ENCODE results near the gene SLC25A47. TPM values are rescaled to one million over a fixed set of nuclear protein-coding genes. Genes with fewer than 3 reads are reported as not detected.
"Not testable (repeated sequence)": the region's sequence is repeated elsewhere in the genome, so short reads cannot be mapped to it uniquely, and the experiment has no call there.

The SLC25A47 gene
- total RNA-seq, 2 experiments from 2014 or later, result not detected

DNA sequence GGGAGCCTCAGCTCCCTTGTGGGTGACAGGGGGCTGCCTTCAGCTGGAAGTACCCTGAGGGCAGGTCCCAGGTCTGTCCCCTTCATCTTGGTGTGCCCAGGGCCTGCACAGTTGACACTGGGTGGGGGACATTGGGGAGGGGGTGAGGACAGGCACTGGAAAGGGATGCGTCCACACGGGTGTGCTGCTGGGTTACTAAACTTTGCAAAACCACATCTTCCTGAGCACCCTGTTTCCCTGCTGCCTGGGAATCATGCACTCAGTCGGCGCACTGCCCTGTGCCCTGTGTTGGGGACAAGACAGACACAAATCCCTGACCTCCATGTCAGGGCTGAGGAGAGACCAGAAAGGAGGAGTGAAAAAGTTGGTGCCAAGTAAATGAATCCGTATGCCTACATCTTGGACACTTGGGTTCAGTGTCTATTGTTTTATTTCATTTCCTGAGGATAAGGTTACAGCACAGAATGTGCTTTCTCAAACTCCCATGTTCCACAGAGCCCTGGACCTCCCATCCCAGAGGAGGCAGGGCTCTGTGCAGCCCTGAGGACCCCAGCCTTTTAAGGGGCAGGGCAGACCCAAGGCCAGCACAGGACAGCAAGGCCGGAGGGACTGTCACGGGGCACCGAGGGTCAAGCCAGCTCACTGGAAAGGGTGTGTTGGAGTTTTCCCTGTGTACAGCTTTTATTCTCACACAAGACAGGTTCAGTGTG, 14.0 kb upstream of the SLC25A47 start:
- Mint-ChIP-seq H3K9me3 (no peaks in the 10 kb centered on the region), H3K36me3 (ENCODE audit: low read depth) (no peaks in the 10 kb centered on the region), H3K27me3 (ENCODE audit: low read depth) (peaks cover 10% of the 10 kb centered on the region), H3K4me3 (no peak overlapping the region), H3K27ac (no peak overlapping the region), H3K4me1 (ENCODE audit: low read depth) (peaks cover 11% of the 10 kb centered on the region)
- intact Hi-C loops (cut with micrococcal nuclease), result loop anchor here (10.0 kb wide), 1 partner anchor 336 kb away; no protein-coding TSS in a partner anchor
- no peak for DNase-seq
- CTCF ChIA-PET, result interaction anchor here (1.0 to 1.4 kb wide), 3 partner anchors 9 to 116 kb away, joined by 3 read pairs; no protein-coding TSS in a partner anchor

DNA sequence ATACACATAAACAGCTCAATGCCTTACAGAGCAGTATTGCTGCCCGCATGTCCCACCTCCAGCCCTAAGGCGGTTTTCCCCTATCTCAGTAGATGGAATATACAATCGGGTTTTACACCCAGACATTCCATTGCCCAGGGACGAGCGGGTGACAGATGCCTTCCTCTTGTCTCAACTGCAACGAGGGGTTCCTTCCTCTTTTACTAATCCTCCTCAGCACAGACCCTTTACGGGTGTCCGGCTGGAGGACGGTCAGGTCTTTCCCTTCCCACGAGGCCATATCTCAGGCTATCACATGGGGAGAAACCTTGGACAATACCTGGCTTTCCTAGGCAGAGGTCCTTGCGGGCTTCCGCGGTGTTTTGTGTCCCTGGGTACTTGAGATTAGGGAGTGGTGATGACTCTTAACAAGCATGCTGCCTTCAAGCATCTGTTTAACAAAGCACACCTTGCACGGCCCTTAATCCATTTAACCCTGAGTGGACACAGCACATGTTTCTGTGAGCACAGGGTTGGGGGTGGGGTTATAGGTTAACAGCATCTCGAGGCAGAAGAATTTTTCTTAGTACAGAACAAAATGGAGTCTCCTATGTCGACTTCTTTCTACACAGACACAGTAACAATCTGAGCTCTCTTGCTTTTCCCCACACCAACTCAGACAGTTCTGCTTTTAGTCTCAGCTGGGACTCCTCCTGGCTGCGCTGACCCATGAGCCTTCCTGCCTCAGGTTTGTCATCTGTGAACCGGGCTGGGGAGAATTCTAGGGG, 10.8 kb upstream of the SLC25A47 start:
- DNase-seq, CTCF ChIA-PET, H3K27ac Mint-ChIP-seq: not testable (repeated sequence)

DNA sequence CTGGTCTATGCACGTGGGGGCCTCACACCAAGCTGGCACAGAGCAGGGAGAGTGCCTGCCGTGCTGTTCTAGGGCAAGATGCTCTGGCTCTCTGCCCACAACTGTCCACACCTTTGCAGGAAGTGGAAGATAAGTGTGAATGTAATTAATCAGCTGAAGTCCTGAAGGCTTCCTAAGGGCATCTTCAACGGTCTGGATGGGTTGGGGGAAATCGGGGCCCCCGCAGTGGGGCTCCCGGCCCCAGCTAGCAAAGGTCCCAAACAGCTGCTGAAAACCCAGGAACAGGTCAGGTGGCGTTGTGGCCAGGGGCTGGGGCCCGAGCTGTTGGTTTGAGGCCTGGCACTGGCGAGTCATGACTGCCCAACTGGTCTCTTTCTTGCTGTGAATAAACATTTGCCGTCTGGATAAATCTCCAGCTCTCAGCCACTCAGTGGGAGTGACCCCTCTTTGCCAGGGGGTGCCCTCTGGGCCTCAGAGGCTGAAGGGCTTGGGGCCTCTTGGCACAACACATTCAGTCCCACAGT, 10.2 kb upstream of the SLC25A47 start:
- CTCF ChIA-PET, result interaction anchor here (0.6 kb wide), 1 partner anchor 317 kb away, joined by 3 read pairs; no protein-coding TSS in a partner anchor
- intact Hi-C loops (cut with micrococcal nuclease), result no loop called here
- Mint-ChIP-seq H3K27ac (no peak overlapping the region), H3K4me1 (ENCODE audit: low read depth) (peaks cover 2% of the 10 kb centered on the region), H3K9me3 (no peaks in the 10 kb centered on the region), H3K4me3 (no peak overlapping the region), H3K27me3 (ENCODE audit: low read depth) (no peaks in the 10 kb centered on the region), H3K36me3 (ENCODE audit: low read depth) (no peaks in the 10 kb centered on the region)
- DNase-seq, result no peak

More for the DNA sequence above, 10.8 kb upstream of the SLC25A47 start:
- H3K4me1 Mint-ChIP-seq (ENCODE audit: low read depth); H3K36me3 Mint-ChIP-seq (ENCODE audit: low read depth); H3K9me3 Mint-ChIP-seq; intact Hi-C loops (cut with micrococcal nuclease); H3K27me3 Mint-ChIP-seq (ENCODE audit: low read depth); H3K4me3 Mint-ChIP-seq: not testable (repeated sequence)

DNA sequence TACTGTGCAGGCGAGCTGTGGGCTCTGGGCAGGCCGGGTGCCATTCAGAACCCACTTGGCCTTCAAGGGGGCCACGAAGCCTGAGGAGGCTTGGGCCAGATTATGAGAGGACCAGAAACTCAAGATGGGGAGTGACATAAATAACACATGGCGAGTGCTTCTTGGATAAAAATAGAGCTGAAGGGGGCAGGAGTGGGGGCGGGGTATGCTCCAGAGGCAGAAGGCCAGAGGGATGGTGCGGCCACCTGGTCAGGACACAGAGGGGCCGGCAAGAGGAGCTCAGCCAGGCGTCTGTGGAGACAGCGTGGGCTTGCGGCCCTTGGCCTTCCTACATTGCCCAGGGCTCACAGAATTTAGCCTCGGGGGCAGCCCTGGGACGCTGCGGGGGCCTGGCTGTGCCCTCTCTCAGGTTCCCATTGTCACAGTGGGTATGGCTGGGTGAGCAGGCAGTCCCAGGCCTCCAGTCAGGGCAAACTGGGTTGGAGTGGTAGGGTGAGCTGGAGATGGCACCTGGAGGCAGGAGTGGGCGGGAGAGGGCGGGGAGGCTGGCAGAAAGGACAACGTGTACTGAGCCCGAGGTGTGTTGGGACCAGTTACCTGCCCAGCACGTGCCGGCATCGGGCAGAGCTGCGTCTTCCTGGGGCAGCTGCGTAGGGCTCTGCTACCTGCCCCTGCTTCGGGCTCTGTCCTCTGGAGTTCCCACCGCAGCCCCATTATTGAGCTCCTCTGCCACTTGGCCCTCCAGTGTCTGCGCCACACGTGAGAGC, 9.5 kb upstream of the SLC25A47 start:
- no peak overlapping the region for H3K27ac Mint-ChIP-seq
- H3K36me3 Mint-ChIP-seq (ENCODE audit: low read depth), result no peaks in the 10 kb centered on the region
- H3K9me3 Mint-ChIP-seq, result no peaks in the 10 kb centered on the region
- no peak for DNase-seq
- H3K4me1 Mint-ChIP-seq (ENCODE audit: low read depth), result peaks cover 3% of the 10 kb centered on the region
- H3K27me3 Mint-ChIP-seq (ENCODE audit: low read depth), result no peaks in the 10 kb centered on the region
- no peak overlapping the region for H3K4me3 Mint-ChIP-seq
- CTCF ChIA-PET, result interaction anchor here (0.6 to 0.8 kb wide), 2 partner anchors 23 to 318 kb away, joined by 3 read pairs; no protein-coding TSS in a partner anchor
- intact Hi-C loops (cut with micrococcal nuclease), result no loop called here

DNA sequence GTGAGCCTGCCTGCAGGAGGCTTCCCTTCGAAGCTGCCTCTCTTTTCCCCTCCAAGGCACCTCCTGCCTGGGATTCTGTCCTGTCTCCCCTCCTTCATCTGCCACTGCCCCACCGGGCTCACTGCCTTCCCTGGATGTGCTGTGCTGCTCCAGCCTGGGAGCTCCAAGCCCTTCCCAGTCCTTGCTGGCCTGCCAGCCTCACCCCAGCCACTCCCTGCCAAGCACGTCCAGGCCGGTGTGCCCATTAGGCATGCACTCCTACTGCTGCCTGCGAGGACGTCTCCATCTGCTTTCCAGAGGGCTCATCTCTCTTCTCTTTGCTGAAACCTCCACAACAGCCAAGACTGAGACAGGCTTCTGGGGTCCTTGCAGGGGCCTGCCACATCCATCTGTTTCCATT, 8.4 kb upstream of the SLC25A47 start:
- Mint-ChIP-seq H3K9me3 (no peaks in the 10 kb centered on the region), H3K27ac (no peak overlapping the region), H3K27me3 (ENCODE audit: low read depth) (no peaks in the 10 kb centered on the region), H3K4me1 (ENCODE audit: low read depth) (peaks cover 3% of the 10 kb centered on the region), H3K4me3 (no peak overlapping the region), H3K36me3 (ENCODE audit: low read depth) (no peaks in the 10 kb centered on the region)
- intact Hi-C loops (cut with micrococcal nuclease), result no loop called here
- CTCF ChIA-PET, result no interaction called here
- DNase-seq, result no peak

DNA sequence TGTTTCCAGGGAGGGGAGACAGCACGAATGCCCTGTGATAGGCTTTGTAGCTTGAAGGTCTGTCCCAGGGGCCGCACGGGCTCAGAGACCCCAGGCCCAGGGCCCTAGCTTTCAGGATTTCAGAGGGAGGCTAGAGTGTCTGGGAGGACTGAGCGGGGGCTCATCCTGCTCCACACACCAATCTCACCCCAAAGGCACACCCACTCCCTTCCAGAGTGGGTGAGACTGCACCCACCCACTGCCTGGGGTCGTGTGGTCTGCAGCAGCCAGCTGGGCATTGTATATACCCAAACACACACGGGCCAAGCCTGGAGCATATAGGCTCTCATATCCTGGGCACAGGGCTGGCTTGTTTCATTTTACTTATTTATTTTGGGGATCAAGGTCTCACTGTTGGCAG, 5.8 kb upstream of the SLC25A47 start:
- intact Hi-C loops (cut with micrococcal nuclease), result no loop called here
- peaks cover 3% of the 10 kb centered on the region for H3K4me1 Mint-ChIP-seq (ENCODE audit: low read depth)
- H3K36me3 Mint-ChIP-seq (ENCODE audit: low read depth), result no peaks in the 10 kb centered on the region
- CTCF ChIA-PET, result interaction anchor here (0.5 to 1.5 kb wide), 7 partner anchors 9 to 302 kb away, joined by 3 to 5 read pairs (median 3); no protein-coding TSS in a partner anchor
- no peaks in the 10 kb centered on the region for H3K27me3 Mint-ChIP-seq (ENCODE audit: low read depth)
- H3K4me3 Mint-ChIP-seq, result no peak overlapping the region
- no peak overlapping the region for H3K27ac Mint-ChIP-seq
- H3K9me3 Mint-ChIP-seq, result no peaks in the 10 kb centered on the region
- no peak for DNase-seq

DNA sequence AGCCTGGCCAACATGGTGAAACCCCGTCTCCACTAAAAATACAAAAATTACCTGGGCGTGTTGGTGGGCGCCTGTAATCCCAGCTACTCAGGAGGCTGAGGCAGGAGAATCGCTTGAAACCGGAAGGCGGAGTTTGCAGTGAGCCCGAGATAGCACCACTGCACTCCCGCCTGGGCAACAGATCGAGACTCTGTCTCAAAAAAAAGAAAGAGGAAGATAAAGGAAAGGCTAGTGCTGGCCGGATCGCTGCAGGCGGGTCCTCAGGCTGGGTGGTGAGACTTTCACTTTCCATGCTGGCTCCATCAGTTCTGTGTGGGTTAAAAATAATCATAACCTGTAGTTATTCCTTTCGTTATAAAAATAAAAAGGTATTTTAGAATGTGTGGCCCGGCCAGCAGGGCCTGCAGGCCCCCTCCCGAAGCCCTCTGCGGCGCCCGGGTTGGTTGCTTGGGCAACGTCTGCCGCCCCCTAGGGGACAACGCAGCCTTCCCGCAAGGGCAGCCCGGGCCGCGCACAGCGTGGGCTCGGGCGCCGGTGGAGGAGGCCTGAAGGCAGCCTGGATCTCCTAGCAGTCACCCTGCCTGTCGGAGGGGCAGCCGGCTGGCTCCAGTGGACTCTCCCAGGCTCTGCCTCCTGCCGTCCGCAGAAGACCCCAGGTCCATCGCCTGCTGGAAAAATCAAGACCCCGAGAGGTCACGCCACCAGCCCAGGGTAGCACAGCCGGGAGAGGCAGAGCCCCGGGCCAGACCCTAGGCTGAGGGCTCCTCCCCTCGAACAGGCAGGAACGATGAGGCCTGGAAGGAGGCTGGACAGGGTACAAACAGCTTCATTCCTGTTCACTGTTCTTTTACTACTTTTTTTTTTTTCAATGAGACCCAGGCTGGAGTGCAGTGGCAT, 5.0 kb upstream of the SLC25A47 start:
- intact Hi-C loops (cut with micrococcal nuclease), result loop anchor here (2.0 kb wide), 1 partner anchor 33 kb away; no protein-coding TSS in a partner anchor
- Mint-ChIP-seq H3K4me1 (ENCODE audit: low read depth) (peaks cover 3% of the 10 kb centered on the region), H3K27me3 (ENCODE audit: low read depth) (no peaks in the 10 kb centered on the region), H3K9me3 (no peaks in the 10 kb centered on the region), H3K27ac (no peak overlapping the region), H3K36me3 (ENCODE audit: low read depth) (no peaks in the 10 kb centered on the region), H3K4me3 (peak overlapping the region; percentile 58)
- CTCF ChIA-PET, result interaction anchor here (0.5 to 1.5 kb wide), 9 partner anchors 9 to 1141 kb away, joined by 3 to 5 read pairs (median 3); no protein-coding TSS in a partner anchor
- DNase-seq, result peak; percentile 71

DNA sequence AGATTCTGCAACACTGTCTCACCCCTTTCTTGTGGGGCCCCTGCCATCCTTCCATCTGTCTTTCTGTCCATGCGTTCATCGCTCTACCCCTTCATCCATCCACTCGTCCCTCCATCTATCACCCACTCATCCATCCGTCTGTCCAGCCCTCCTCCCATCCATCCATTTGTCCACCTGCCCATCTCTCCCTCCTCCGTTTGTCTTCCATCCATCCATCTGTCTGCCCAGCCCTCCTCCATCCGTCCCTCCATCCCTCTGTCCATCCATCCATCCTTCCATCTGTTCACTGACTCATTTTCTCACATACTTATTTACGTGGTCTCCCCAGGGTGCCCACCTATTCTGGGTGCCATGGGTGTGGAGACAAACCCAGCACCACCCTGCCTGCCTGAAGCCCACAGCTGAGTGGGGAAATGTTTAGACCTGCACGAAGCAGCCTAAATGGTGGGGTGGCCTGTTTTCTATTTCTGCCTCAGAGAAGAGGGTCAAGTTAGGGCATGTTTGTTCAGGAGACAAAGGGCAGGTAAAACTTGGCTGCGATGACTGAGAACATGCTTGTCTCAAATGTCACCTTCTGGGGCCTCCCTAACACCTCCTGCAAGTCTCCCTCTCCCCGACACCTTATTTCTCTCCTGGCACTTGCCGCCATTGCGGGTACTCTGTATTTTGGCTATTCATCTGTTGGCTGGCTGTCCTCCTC, 2.8 kb upstream of the SLC25A47 start:
- Mint-ChIP-seq H3K9me3 (no peaks in the 10 kb centered on the region), H3K27me3 (ENCODE audit: low read depth) (no peaks in the 10 kb centered on the region), H3K4me1 (ENCODE audit: low read depth) (peaks cover 3% of the 10 kb centered on the region), H3K4me3 (no peak overlapping the region), H3K36me3 (ENCODE audit: low read depth) (no peaks in the 10 kb centered on the region), H3K27ac (no peak overlapping the region)
- no peak for DNase-seq
- CTCF ChIA-PET, result no interaction called here
- intact Hi-C loops (cut with micrococcal nuclease), result no loop called here

DNA sequence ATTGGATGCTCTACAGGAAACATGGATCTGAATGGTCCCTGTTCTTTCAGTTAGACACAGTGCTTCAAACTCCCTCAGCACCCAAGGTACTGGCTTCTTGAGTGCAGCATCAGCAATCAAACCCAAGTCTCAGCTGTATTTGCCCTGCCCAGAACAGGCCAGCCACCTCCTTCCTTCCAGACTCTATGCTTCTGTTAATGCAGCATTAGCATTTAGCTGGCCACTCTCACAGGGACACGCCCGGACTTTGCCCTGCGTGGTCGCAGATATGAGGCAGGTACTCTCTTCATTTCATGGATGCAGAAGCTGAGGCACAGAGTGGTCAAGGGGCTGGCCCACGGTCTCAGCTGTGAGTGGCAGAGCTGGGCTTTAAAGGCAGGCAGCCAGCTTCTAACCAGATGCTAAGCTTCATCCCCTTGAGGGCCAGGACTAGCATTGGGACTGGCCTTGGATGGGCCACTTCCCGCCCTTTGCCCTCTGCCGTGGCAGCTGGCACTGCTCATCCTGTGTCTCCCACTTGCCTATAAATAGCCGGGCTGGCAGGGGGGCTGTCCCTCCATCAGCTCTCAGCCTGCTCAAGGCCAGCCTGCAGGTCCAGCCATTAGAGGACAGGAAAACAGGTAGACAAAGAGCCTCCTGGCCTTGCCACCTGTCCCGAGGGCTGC, 1.5 kb upstream of the SLC25A47 start:
- Mint-ChIP-seq H3K4me1 (ENCODE audit: low read depth) (peaks cover 3% of the 10 kb centered on the region), H3K9me3 (no peaks in the 10 kb centered on the region), H3K36me3 (ENCODE audit: low read depth) (no peaks in the 10 kb centered on the region), H3K27ac (no peak overlapping the region), H3K27me3 (ENCODE audit: low read depth) (no peaks in the 10 kb centered on the region), H3K4me3 (no peak overlapping the region)
- no peak for DNase-seq
- intact Hi-C loops (cut with micrococcal nuclease), result no loop called here
- CTCF ChIA-PET, result interaction anchor here (0.6 to 0.7 kb wide), 3 partner anchors 12 to 1786 kb away, joined by 3 to 4 read pairs (median 4); no protein-coding TSS in a partner anchor

DNA sequence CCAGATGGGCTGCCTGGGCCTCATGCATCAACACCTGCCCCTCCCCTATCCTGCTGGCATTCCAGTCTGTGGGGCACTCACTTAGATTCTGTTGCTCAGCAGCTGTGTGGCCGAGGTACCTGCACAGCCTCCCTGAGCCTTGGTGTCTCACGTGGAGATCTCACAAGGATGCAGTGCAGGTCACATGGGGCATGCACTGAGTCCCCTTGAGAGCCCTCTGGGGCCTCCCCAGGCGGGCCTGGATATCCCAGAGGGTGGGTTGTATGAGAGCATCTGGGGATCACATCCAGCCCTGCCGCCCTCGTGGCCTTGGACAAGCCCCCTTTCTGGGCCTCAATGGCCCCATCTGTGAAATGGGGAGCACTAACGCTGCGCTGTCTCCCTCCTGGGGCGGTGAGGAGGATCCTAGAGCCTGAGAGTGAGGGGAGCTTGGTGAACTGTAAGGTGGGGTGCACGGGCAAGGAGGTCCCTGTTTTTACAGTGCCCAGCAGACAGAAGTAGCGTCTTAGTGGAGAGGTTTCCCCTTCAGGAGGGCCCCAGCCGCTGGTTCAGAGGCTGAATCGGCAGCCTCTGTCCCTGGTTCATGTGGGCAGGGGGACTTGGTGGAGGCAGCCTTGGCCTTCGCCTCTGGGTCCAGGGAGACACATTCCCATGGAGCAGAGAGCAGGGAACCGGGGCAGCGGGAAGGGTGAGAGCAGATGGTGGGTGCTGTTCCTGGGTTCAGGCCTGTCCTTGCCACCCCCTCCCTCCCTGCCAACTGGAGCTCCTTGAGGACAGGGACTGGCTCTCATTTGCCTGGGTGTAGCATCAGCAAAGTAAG, 791 bp upstream of the SLC25A47 start:
- Mint-ChIP-seq H3K36me3 (ENCODE audit: low read depth) (no peaks in the 10 kb centered on the region), H3K4me3 (no peak overlapping the region), H3K27ac (no peak overlapping the region), H3K9me3 (no peaks in the 10 kb centered on the region), H3K27me3 (ENCODE audit: low read depth) (no peaks in the 10 kb centered on the region), H3K4me1 (ENCODE audit: low read depth) (peaks cover 3% of the 10 kb centered on the region)
- DNase-seq, result no peak
- intact Hi-C loops (cut with micrococcal nuclease), result no loop called here
- CTCF ChIA-PET, result interaction anchor here (0.7 kb wide), 1 partner anchor 12 kb away, joined by 3 read pairs; no protein-coding TSS in a partner anchor
